Stromal cell of bone marrow (primary cell): ENCODE measurements around the gene CHST5.

Experiments
- DNase-seq: peaks from one replicate; pipeline ENCODE4 v3.0.0-alpha.2; 2012; ENCODE audit warnings: low read depth

The CHST5 gene

GRCh38 chr16:75535901-75536300 is at the start of gene CHST5:
Gene CHST5, minus strand, starts transcription at chr16:75536108. Its CDS starts 5,724 bp downstream, at chr16:75530384.
- DNase-seq: no peak

GRCh38 chr16:75584108-75584507 is 48.2 kb upstream of the CHST5 start:
- DNase-seq: no peak

GRCh38 chr16:75579281-75579834 is 43.5 kb upstream of the CHST5 start:
- no peak for DNase-seq

DNA sequence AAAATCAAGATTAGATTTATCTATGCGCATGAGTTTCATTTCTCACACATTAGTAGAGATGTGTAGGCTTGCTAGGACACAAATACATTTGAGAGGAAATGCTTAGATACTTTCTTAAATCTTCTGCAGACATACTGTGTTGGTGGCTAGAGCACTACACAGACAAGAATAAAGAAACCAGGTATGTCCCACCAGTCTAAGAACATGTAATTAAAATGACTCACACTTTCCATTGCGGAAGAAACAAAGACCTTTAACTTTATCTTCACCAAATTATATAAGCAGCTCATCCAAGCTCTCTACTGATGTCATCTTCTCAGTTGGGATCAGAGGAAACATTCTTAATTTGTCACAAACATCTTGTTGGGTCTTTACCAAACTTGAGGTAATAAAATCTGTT is 42.8 kb upstream of the CHST5 start:
- no peak for DNase-seq

GRCh38 chr16:75578212-75578611 is 42.3 kb upstream of the CHST5 start:
- no peak for DNase-seq

DNA sequence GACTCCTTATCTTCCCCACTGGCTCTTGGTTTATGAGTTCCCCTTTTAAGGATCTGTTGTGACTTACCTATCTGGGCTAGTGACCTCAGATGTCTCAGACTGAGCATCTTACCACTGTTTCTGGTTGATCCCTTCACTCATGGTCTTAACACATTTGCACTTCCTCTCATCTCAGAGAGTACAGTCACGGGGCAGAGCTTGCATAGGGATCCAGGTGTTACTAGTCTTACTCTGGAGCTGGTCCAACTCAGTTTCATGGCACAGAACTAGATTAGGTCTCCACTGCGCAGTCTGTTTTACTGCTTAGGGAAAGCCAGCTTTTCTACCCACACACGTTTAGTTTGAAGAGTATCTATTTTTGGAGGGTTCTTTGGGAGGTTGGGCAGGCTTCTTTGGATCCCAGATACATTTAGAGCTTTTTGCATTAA is 40.5 kb upstream of the CHST5 start:
- DNase-seq: no peak

DNA sequence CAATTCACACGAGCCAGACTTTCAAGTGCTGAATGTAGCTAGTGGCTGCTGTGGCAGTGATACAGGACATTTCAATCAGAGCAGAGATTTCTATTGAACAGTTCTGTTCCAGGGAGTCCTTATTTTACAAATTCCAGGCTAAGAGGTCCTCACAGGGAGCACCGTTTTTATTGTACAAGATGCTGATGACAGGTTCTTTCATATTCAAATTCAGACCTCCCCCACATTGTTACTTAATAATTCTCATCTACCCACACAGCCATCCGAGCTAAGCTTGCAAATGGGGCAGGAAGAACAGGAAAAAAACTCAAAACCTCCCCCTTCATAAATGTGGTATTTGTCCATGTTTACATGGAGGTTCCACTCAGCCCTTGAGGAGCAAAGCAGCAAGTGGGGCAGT is 40.0 kb upstream of the CHST5 start:
- no peak for DNase-seq

- no peak for DNase-seq
These were observed 38.0 kb upstream of the CHST5 start for GRCh38 chr16:75573955-75574354.

- no peak for DNase-seq
These were observed 37.1 kb upstream of the CHST5 start for GRCh38 chr16:75572864-75573542.

- no peak for DNase-seq
These were observed 34.6 kb upstream of the CHST5 start for GRCh38 chr16:75570396-75571065.

- DNase-seq: no peak
These were observed 32.0 kb upstream of the CHST5 start for GRCh38 chr16:75567911-75568310.

- DNase-seq: no peak
These were observed 30.9 kb upstream of the CHST5 start for GRCh38 chr16:75566758-75567255.

GRCh38 chr16:75566040-75566757 is 30.3 kb upstream of the CHST5 start, which contains the start of gene GABARAPL2:
Gene GABARAPL2, plus strand, starts transcription at chr16:75566379. Its CDS starts 108 bp downstream, at chr16:75566487.
- peak; percentile 34 for DNase-seq

GRCh38 chr16:75565640-75566039 is 29.7 kb upstream of the CHST5 start:
- no peak for DNase-seq

DNA sequence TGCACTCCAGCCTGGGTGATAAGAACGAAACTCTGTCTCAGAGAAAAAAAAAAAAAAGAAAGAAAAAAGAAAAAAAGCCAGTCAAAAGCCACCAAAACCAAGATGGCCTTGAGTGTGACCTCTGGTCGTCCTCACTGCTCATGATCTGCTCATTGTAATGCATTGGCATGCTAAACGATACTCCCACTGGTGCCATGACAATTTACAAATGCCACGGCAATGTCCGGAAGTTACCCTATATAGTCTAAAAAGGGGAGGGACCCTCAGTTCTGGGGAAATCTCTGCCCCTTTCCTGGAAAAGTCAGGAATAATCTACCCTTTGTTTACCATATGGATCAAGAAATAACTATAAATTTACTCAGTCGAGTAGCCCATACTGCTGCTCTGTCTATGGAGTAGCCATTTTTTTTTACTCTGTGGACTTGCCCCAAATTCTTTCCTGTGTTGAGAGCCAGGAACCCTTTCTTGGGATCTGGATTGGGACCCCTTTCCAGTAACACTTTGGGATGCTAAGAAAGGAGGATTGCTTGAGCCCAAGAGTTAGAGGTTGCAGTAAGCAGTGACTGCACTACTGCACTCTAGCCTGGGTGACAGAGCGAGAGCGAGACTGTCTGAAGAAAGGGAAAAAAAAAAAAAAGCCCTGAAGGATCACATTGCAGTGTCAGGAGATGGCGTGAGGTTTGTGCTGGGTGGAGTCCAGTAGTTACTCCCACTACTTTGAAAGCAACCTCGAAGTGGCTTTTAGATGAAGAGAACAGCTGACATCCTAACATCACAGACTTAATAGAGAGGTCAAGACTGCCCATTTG is 23.9 kb upstream of the CHST5 start:
- DNase-seq: peak; percentile 85

GRCh38 chr16:75558846-75559401 is 23.0 kb upstream of the CHST5 start:
- no peak for DNase-seq

DNA sequence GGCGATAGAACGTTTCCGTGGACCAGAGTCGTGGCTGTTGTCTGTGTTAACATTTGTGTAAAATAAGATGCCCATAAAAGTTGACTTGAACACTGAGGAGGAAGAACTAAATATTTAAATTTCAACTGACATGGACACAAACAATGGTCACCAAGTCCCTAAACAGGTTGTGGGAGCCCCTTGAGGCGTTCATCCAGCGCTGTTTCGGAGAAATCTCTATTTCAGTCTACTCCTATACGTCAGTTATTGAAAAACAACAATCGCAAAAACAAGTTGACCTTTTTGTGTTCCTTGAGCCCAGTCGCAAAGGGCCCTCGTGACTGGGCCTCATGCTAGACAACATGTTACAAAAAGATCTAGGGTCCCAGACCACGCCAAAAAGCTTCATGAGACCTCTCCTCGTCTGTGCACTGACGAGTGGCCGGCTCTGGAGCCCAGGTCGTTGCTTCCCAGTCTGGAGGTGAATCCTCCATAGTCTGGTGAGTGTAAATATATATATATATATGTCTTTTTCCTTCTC is 20.6 kb upstream of the CHST5 start:
- no peak for DNase-seq

DNA sequence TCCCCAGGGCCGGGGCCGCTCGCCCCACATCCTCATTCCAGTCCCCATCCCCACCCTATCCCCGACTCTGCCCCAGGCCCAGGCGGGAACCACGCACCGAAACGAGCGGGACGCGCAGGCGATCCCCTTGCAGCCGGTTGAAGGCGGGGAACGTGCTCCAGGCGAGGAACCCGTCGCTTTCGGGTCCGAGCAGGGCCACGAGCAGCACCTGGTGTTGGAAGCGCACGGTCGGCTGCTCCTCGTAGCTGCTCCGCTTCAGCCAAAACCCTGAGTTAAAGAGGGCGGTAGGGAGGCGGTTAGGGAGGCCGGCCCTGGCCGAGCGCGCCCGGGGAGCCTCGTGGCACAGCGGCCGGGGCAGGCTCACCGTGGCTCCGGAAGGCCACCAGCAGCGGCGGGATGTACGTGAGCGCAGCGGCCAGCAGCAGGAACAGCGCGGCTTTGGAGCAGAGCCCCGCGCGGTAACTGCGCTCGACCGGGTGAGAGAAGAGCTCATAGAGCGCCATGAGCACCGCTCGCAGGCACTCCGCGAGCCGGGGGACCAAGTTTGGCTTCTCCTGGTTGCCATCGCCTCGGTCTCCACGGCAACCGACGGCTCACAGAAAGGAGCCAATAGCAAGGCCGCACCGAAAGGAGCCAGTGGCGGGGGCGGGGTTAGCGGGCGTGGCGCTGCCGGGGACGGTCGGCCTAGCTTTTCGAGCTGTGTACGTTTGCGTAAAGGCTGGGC is 20.0 kb upstream of the CHST5 start, which contains the start of gene TMEM231:
Gene TMEM231, minus strand, starts transcription at position 546 of the 724 bp plus-strand sequence. Its CDS starts 43 bp downstream, at position 503.
- peak; percentile 93 for DNase-seq

GRCh38 chr16:75555213-75555706 is 19.4 kb upstream of the CHST5 start:
- DNase-seq: peak; percentile 86

GRCh38 chr16:75552951-75553350 is 17.0 kb upstream of the CHST5 start:
- DNase-seq: no peak
